Thoracic aorta (tissue), 2 donors: ENCODE measurements around the gene PTPRE. TPM values are rescaled to one million over a fixed set of nuclear protein-coding genes. Genes with fewer than 3 reads are reported as not detected.

Source experiments
- ATAC-seq: fragments of 150-250 bp; one replicate; pipeline ENCODE4 v1.8.0; 2017; ENCODE audit warnings: low read depth; ENCODE audit not compliant: insufficient number of reproducible peaks, low FRiP score
- DNase-seq: peaks from one replicate; pipeline ENCODE4 v3.0.0-alpha.2; 2020; ENCODE audit warnings: low spot score
- H3K27ac ChIP-seq, 2 donors: fragments of 200-600 bp; sonication (generic); 1 replicate in 1 of 2; 2 replicates in 1 of 2; pipeline ENCODE4 v1.5.1; 2016; ENCODE audit warnings: mild to moderate bottlenecking in 2 of 2, moderate library complexity in 2 of 2
- H3K27me3 ChIP-seq: fragments of 200-600 bp; sonication (generic); replicated peaks from 2 replicates; pipeline ENCODE4 v1.6.0; 2016; ENCODE audit warnings: mild to moderate bottlenecking; ENCODE audit not compliant: insufficient read depth
- H3K36me3 ChIP-seq: fragments of 200-600 bp; sonication (generic); one replicate; pipeline ENCODE4 v1.5.1; 2016
- H3K4me1 ChIP-seq, 2 donors: fragments of 200-600 bp; sonication (generic); 1 replicate in 1 of 2; 2 replicates in 1 of 2; pipeline versions ENCODE4 v1.5.1 to v1.6.0; 2016; ENCODE audit warnings: low read depth in 2 of 2, mild to moderate bottlenecking in 1 of 2; ENCODE audit not compliant: control insufficient read depth in 1 of 2
- H3K4me3 ChIP-seq: fragments of 200-600 bp; sonication (generic); 2 replicates; pipeline ENCODE4 v1.5.1; 2016; ENCODE audit warnings: mild to moderate bottlenecking
- H3K9me3 ChIP-seq: fragments of 200-600 bp; sonication (generic); 2 replicates; pipeline ENCODE4 v1.5.1; 2016
- CTCF ChIP-seq: fragments of 200-600 bp; sonication (generic); IDR thresholded peaks from one replicate; pipeline ENCODE4 v1.5.1; 2019; ENCODE audit warnings: antibody characterized with exemption
- total RNA-seq, 2 donors: library from RNA; depleted of rRNA; stranded (reverse); fragments of >200 nt; gene quantifications; one replicate each; pipeline versions ENCODE4 v1.1.0 to v1.2.3, GENCODE V29; 2016

The PTPRE gene
- total RNA-seq, 2 donors from 2014 or later = 41.9 to 45.1 TPM

GRCh38 chr10:128101901-128102300 lies 195.0 kb downstream of the PTPRE start:
- no peaks in the 10 kb centered on the region for H3K27me3 ChIP-seq
- H3K27ac ChIP-seq = no peak overlapping the region
- ATAC-seq = no peak

GRCh38 chr10:128102480-128103228 lies 195.8 kb downstream of the PTPRE start:
- no peak for DNase-seq
- H3K4me1 ChIP-seq = peaks cover 0 to 10% of the 10 kb centered on the region in 2 donors
- no peak overlapping the region for H3K27ac ChIP-seq
- ATAC-seq = no peak
- H3K9me3 ChIP-seq = no peaks in the 10 kb centered on the region
- no peaks in the 10 kb centered on the region for H3K27me3 ChIP-seq
- H3K36me3 ChIP-seq = no peaks in the 10 kb centered on the region
- no peak for TF ChIP-seq CTCF
- no peak overlapping the region for H3K4me3 ChIP-seq

More at GRCh38 chr10:128101901-128102300, 195.0 kb downstream of the PTPRE start:
- no peak overlapping the region for H3K4me3 ChIP-seq
- TF ChIP-seq CTCF = no peak
- H3K4me1 ChIP-seq = peaks cover 0 to 10% of the 10 kb centered on the region in 2 donors
- DNase-seq = no peak
- H3K36me3 ChIP-seq = no peaks in the 10 kb centered on the region
- H3K9me3 ChIP-seq = no peaks in the 10 kb centered on the region

- no peaks in the 10 kb centered on the region for H3K9me3 ChIP-seq
- H3K27me3 ChIP-seq = no peaks in the 10 kb centered on the region
- no peak overlapping the region for H3K4me3 ChIP-seq
- H3K4me1 ChIP-seq = peaks cover 0 to 10% of the 10 kb centered on the region in 2 donors
- DNase-seq (no peak), ATAC-seq (no peak)
- no peak for TF ChIP-seq CTCF
- no peaks in the 10 kb centered on the region for H3K36me3 ChIP-seq
- no peak overlapping the region for H3K27ac ChIP-seq
Observed at GRCh38 chr10:128103229-128103714, 196.4 kb downstream of the PTPRE start.

- TF ChIP-seq CTCF = no peak
- ATAC-seq (no peak), DNase-seq (no peak)
- Histone ChIP-seq H3K27me3 (no peaks in the 10 kb centered on the region), H3K27ac (no peak overlapping the region), H3K4me3 (no peak overlapping the region), H3K9me3 (no peaks in the 10 kb centered on the region), H3K36me3 (no peaks in the 10 kb centered on the region), H3K4me1 (peaks cover 0 to 10% of the 10 kb centered on the region in 2 donors)
Observed at GRCh38 chr10:128105383-128105782, 198.5 kb downstream of the PTPRE start.

GRCh38 chr10:128109707-128110106 lies 202.8 kb downstream of the PTPRE start:
- Histone ChIP-seq H3K9me3 (no peaks in the 10 kb centered on the region), H3K4me3 (no peak overlapping the region), H3K4me1 (no peaks in the 10 kb centered on the region), H3K27ac (no peak overlapping the region), H3K36me3 (no peaks in the 10 kb centered on the region), H3K27me3 (no peaks in the 10 kb centered on the region)
- ATAC-seq (no peak), DNase-seq (no peak)
- no peak for TF ChIP-seq CTCF
